Adipocyte (in vitro differentiated cells): ENCODE data around the gene SOBP.

Experiments used
- DNase-seq: peaks from one replicate; pipeline ENCODE4 v3.0.0-alpha.2; 2015; ENCODE audit warnings: low read depth
- H3K27me3 ChIP-seq: replicated peaks from 2 replicates; pipeline ENCODE4 v1.7.0; 2013; ENCODE audit warnings: mild to moderate bottlenecking, low read length, moderate library complexity; ENCODE audit not compliant: control insufficient read depth, insufficient read depth
- H3K36me3 ChIP-seq: 2 replicates; pipeline ENCODE4 v1.7.0; 2013; ENCODE audit warnings: low read length, mild to moderate bottlenecking, moderate library complexity; ENCODE audit not compliant: control insufficient read depth, insufficient read depth, severe bottlenecking
- H3K4me1 ChIP-seq: 2 replicates; pipeline ENCODE4 v1.7.0; 2013; ENCODE audit warnings: mild to moderate bottlenecking, low read length, moderate library complexity; ENCODE audit not compliant: control insufficient read depth, insufficient read depth
- H3K4me3 ChIP-seq: 2 replicates; pipeline ENCODE4 v1.7.0; 2013; ENCODE audit warnings: mild to moderate bottlenecking, low read length, moderate library complexity
- H3K9ac ChIP-seq: 2 replicates; pipeline ENCODE4 v1.7.0; 2013; ENCODE audit warnings: mild to moderate bottlenecking, low read length, moderate library complexity
- H3K9me3 ChIP-seq: 2 replicates; pipeline ENCODE4 v1.7.0; 2013; ENCODE audit warnings: mild to moderate bottlenecking, low read length, moderate library complexity; ENCODE audit not compliant: control insufficient read depth

SOBP gene

GRCh38 chr6:107684996-107685395, 195.1 kb downstream of the SOBP start:
- Histone ChIP-seq H3K9ac (no peak overlapping the region), H3K4me3 (no peak overlapping the region), H3K36me3 (no peaks in the 10 kb centered on the region), H3K9me3 (no peaks in the 10 kb centered on the region), H3K27me3 (no peaks in the 10 kb centered on the region), H3K4me1 (peaks cover 7% of the 10 kb centered on the region)
- no peak for DNase-seq

GRCh38 chr6:107689190-107689589, 199.3 kb downstream of the SOBP start:
- Histone ChIP-seq H3K36me3 (no peaks in the 10 kb centered on the region), H3K9ac (peak overlapping the region; percentile 71), H3K4me3 (no peak overlapping the region), H3K9me3 (no peaks in the 10 kb centered on the region), H3K27me3 (no peaks in the 10 kb centered on the region), H3K4me1 (peaks cover 38% of the 10 kb centered on the region)
- no peak for DNase-seq

- no peaks in the 10 kb centered on the region for H3K9me3 ChIP-seq
- peaks cover 47% of the 10 kb centered on the region for H3K4me1 ChIP-seq
- no peaks in the 10 kb centered on the region for H3K27me3 ChIP-seq
- DNase-seq = no peak
- peak overlapping the region; percentile 23 for H3K4me3 ChIP-seq
- peak overlapping the region; percentile 71 for H3K9ac ChIP-seq
- H3K36me3 ChIP-seq = no peaks in the 10 kb centered on the region
Measured at GRCh38 chr6:107689951-107690642, 200.2 kb downstream of the SOBP start.

GRCh38 chr6:107690643-107691061, 200.7 kb downstream of the SOBP start:
- Histone ChIP-seq H3K9me3 (no peaks in the 10 kb centered on the region), H3K36me3 (no peaks in the 10 kb centered on the region), H3K9ac (peak overlapping the region; percentile 74), H3K4me1 (peaks cover 53% of the 10 kb centered on the region), H3K27me3 (no peaks in the 10 kb centered on the region), H3K4me3 (peak overlapping the region; percentile 23)
- DNase-seq = peak; percentile 28

- H3K9me3 ChIP-seq = no peaks in the 10 kb centered on the region
- no peaks in the 10 kb centered on the region for H3K36me3 ChIP-seq
- H3K27me3 ChIP-seq = no peaks in the 10 kb centered on the region
- H3K4me1 ChIP-seq = peaks cover 58% of the 10 kb centered on the region
- H3K4me3 ChIP-seq = peak overlapping the region; percentile 23
- peak; percentile 60 for DNase-seq
- peak overlapping the region; percentile 75 for H3K9ac ChIP-seq
Measured at GRCh38 chr6:107691062-107691751, 201.3 kb downstream of the SOBP start.

DNA sequence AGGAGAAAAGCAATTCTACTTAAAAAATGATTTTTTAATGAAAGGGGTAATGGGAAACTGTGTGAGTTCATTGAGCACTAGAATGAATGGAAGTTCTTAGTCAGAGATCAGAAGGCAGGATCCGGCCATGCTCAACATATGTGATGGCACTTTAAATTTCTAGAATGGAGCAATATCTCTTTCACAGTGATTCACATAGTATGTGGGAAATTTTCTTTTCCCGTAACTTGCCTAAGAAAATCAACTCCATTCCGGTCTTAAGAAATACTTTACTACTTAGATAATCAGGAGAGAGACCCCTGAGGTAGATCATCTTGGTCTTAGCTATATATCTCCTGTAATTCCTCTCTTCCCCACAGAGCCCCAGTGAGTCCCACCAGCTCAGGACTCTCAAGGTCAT, 202.4 kb downstream of the SOBP start:
- Histone ChIP-seq H3K4me3 (peak overlapping the region; percentile 10), H3K4me1 (peaks cover 70% of the 10 kb centered on the region), H3K9ac (peak overlapping the region; percentile 75), H3K36me3 (no peaks in the 10 kb centered on the region), H3K9me3 (no peaks in the 10 kb centered on the region), H3K27me3 (no peaks in the 10 kb centered on the region)
- peak; percentile 64 for DNase-seq

GRCh38 chr6:107695061-107695720, 205.3 kb downstream of the SOBP start:
- Histone ChIP-seq H3K9ac (peak overlapping the region; percentile 78), H3K4me1 (peaks cover 82% of the 10 kb centered on the region), H3K27me3 (no peaks in the 10 kb centered on the region), H3K9me3 (no peaks in the 10 kb centered on the region), H3K4me3 (peak overlapping the region; percentile 51), H3K36me3 (no peaks in the 10 kb centered on the region)
- peak; percentile 65 for DNase-seq

DNA sequence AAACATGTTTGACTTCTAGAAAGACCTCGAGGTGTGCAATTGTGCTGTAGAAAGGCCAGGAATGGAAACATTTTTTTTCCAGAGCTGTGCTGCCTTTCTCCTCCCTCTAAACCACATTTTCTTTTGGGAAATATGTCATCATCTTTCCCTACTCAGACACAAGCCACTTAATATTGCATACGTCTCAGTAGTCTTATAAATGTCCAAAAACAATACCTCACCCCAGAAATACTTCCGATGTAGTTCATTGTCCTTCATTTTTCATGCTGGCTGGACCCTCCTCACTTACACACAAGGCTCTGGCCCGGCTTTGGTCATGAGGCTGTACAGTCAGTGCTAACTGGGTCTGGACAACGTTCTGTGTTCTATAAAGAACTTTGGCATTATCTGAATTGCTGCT, 207.8 kb downstream of the SOBP start:
- DNase-seq = peak; percentile 35
- no peaks in the 10 kb centered on the region for H3K9me3 ChIP-seq
- H3K4me3 ChIP-seq = peak overlapping the region; percentile 66
- peak overlapping the region; percentile 77 for H3K9ac ChIP-seq
- H3K36me3 ChIP-seq = no peaks in the 10 kb centered on the region
- H3K4me1 ChIP-seq = peaks cover 58% of the 10 kb centered on the region
- no peaks in the 10 kb centered on the region for H3K27me3 ChIP-seq

DNA sequence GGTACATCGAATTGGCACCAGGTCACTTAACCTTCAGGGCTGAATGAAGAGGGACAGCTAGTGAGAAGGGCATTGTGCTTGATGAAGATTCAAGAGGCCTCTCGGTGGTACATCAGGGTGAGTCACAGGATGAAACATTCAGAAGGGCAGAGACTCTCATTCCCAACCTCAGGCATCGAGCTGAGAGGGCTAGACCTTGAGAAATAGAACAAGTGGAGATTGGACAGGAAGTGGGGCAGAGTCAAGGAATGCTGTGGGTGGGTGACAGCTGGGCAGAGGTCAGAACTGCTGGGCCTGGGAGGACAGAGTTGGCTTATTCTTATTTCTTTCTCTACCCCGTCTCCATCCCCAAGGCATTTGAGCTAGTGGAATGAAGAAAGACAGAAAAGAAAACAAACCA, 208.2 kb downstream of the SOBP start:
- no peaks in the 10 kb centered on the region for H3K27me3 ChIP-seq
- H3K4me3 ChIP-seq = peak overlapping the region; percentile 66
- peaks cover 54% of the 10 kb centered on the region for H3K4me1 ChIP-seq
- no peaks in the 10 kb centered on the region for H3K9me3 ChIP-seq
- H3K9ac ChIP-seq = peak overlapping the region; percentile 77
- DNase-seq = peak; percentile 57
- no peaks in the 10 kb centered on the region for H3K36me3 ChIP-seq

GRCh38 chr6:107699254-107699653, 209.3 kb downstream of the SOBP start:
- Histone ChIP-seq H3K4me1 (peaks cover 53% of the 10 kb centered on the region), H3K9me3 (no peaks in the 10 kb centered on the region), H3K9ac (peak overlapping the region; percentile 77), H3K27me3 (no peaks in the 10 kb centered on the region), H3K36me3 (no peaks in the 10 kb centered on the region), H3K4me3 (no peak overlapping the region)
- DNase-seq = no peak

- no peak for DNase-seq
- H3K4me3 ChIP-seq = no peak overlapping the region
- no peaks in the 10 kb centered on the region for H3K36me3 ChIP-seq
- no peak overlapping the region for H3K9ac ChIP-seq
- H3K4me1 ChIP-seq = peaks cover 47% of the 10 kb centered on the region
- H3K27me3 ChIP-seq = no peaks in the 10 kb centered on the region
- no peaks in the 10 kb centered on the region for H3K9me3 ChIP-seq
Measured at GRCh38 chr6:107699697-107700325, 209.9 kb downstream of the SOBP start.
